ENCODE measurements around the gene GAS7.

DNA sequence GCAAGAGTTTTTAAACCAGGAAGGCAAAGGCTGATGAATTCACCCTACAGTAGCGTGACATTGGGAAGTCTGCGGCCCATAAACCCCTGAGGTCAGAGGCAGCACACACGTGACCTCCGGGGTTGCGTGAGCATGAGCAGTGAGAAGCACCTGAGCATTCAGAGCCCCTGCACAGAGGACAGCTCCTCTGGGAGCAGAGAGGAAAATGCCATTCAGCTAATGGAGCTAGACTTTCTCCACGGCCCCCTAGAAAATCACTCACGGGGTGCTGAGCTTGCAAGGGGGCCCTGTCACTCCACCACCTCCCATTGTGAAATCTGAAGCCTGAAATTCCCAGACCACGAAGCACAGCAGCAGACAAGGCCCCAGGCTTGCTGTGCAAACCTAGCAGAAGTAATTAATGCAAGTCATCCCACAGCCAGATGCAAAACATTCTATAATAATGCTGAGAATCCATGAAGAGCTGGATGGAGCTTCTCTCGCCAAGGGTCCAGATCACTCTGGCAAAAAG lies 178.4 kb downstream of the GAS7 start:
- no peak for TF ChIP-seq EZH2 (IDR thresholded peaks at IDR 0.05; ENCODE audit: low read length)
- TF ChIP-seq, protein P1, sequence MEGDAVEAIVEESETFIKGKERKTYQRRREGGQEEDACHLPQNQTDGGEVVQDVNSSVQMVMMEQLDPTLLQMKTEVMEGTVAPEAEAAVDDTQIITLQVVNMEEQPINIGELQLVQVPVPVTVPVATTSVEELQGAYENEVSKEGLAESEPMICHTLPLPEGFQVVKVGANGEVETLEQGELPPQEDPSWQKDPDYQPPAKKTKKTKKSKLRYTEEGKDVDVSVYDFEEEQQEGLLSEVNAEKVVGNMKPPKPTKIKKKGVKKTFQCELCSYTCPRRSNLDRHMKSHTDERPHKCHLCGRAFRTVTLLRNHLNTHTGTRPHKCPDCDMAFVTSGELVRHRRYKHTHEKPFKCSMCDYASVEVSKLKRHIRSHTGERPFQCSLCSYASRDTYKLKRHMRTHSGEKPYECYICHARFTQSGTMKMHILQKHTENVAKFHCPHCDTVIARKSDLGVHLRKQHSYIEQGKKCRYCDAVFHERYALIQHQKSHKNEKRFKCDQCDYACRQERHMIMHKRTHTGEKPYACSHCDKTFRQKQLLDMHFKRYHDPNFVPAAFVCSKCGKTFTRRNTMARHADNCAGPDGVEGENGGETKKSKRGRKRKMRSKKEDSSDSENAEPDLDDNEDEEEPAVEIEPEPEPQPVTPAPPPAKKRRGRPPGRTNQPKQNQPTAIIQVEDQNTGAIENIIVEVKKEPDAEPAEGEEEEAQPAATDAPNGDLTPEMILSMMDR (optimal IDR thresholded peaks at IDR 0.05 in 1 of 3, IDR thresholded peaks at IDR 0.05 in 1 of 3, conservative IDR thresholded peaks at IDR 0.05 in 1 of 3; ENCODE audit: extremely low read depth in 1 of 3, insufficient read depth in 2 of 3, low read length in 3 of 3): no peak

Measured in keratinocyte (primary cell).